GM10847 (cell line): ENCODE measurements around the gene MARCHF11.

Experiments
- POLR2A ChIP-seq: IDR thresholded peaks from 2 replicates; pipeline ENCODE4 v1.6.1; 2011; ENCODE audit not compliant: insufficient read length; ENCODE audit errors: extremely low read depth

Gene MARCHF11

GRCh38 chr5:16082982-16083381 lies 96.6 kb downstream of the MARCHF11 start:
- no peak for TF ChIP-seq POLR2A

GRCh38 chr5:16082053-16082452 lies 97.5 kb downstream of the MARCHF11 start:
- TF ChIP-seq POLR2A, result no peak

- TF ChIP-seq POLR2A, result no peak
Measured at GRCh38 chr5:16081376-16081955, 98.1 kb downstream of the MARCHF11 start.

GRCh38 chr5:16076657-16077056 lies 102.9 kb downstream of the MARCHF11 start:
- no peak for TF ChIP-seq POLR2A

GRCh38 chr5:16074358-16074757 lies 105.2 kb downstream of the MARCHF11 start:
- no peak for TF ChIP-seq POLR2A

GRCh38 chr5:16072616-16073015 lies 107.0 kb downstream of the MARCHF11 start:
- no peak for TF ChIP-seq POLR2A

GRCh38 chr5:16067415-16067814 lies 112.2 kb downstream of the MARCHF11 start:
- no peak for TF ChIP-seq POLR2A

- no peak for TF ChIP-seq POLR2A
Measured at GRCh38 chr5:16066810-16067209, 112.8 kb downstream of the MARCHF11 start.

- no peak for TF ChIP-seq POLR2A
Measured at GRCh38 chr5:16066320-16066719, 113.3 kb downstream of the MARCHF11 start.

GRCh38 chr5:16065831-16066230 lies 113.8 kb downstream of the MARCHF11 start:
- no peak for TF ChIP-seq POLR2A

- no peak for TF ChIP-seq POLR2A
Measured at GRCh38 chr5:16064135-16064893, 115.3 kb downstream of the MARCHF11 start.

- no peak for TF ChIP-seq POLR2A
Measured at GRCh38 chr5:16061163-16061562, 118.4 kb downstream of the MARCHF11 start.

- no peak for TF ChIP-seq POLR2A
Measured at GRCh38 chr5:16057277-16057676, 122.3 kb downstream of the MARCHF11 start.

GRCh38 chr5:16051246-16051755 lies 128.3 kb downstream of the MARCHF11 start:
- TF ChIP-seq POLR2A, result no peak

GRCh38 chr5:16050414-16050813 lies 129.2 kb downstream of the MARCHF11 start:
- TF ChIP-seq POLR2A, result no peak

GRCh38 chr5:16049761-16050160 lies 129.8 kb downstream of the MARCHF11 start:
- TF ChIP-seq POLR2A, result no peak
